HG03159 (cell line): ENCODE measurements around the gene KLHL26.

Experiments
- ATAC-seq: cut with Tn5 transposase; IDR thresholded peaks from one replicate; pipeline ENCODE4 v1.9.1; 2021; ENCODE audit warnings: mild to moderate bottlenecking, moderate library complexity; ENCODE audit not compliant: unreplicated experiment

KLHL26 gene

GRCh38 chr19:18612772-18613588 lies 23.8 kb upstream of the KLHL26 start, which contains the start of gene TMEM59L:
TSS of gene TMEM59L (plus strand) at chr19:18612870. CDS start at chr19:18612959, 89 bp downstream.
- ATAC-seq = no peak

- ATAC-seq = no peak
Observed at GRCh38 chr19:18613589-18614234, 23.1 kb upstream of the KLHL26 start.

- no peak for ATAC-seq
Observed at GRCh38 chr19:18616023-18616422, 20.8 kb upstream of the KLHL26 start.

- no peak for ATAC-seq
Observed at GRCh38 chr19:18617562-18617961, 19.3 kb upstream of the KLHL26 start.

DNA sequence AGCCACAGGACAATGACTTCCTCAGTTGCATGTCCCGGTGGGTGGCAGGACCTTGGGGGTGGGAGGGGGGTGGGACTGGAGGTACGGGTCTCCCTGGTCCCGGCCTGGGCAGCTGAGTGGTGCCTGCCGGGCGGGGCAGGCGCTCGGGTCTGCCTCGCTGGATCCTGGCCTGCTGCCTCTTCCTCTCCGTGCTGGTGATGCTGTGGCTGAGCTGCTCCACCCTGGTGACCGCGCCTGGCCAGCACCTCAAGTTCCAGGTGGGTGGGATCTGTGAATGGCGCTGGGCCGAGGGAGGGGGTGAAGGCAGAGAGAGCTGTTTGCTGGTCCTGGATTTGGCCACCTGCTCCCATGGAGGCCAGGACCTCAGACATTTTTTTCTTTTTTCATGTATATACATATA lies 18.6 kb upstream of the KLHL26 start:
- ATAC-seq = no peak

DNA sequence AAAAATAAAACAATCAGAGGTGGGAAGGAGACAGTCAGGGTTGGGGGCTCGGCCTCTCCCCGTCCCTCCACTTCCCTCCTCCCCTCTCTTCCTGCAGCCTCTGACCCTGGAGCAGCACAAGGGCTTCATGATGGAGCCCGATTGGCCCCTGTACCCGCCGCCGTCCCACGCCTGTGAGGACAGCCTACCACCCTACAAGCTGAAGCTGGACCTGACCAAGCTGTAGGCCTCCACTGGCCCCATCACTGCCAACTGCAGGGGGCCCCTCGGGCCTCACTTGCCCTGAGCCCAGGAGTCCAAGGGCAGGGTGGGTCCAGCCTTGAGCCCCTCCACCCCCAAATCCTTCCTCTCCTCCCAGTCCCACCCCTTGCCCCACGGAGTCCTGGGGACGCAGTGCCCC lies 16.5 kb upstream of the KLHL26 start:
- no peak for ATAC-seq

DNA sequence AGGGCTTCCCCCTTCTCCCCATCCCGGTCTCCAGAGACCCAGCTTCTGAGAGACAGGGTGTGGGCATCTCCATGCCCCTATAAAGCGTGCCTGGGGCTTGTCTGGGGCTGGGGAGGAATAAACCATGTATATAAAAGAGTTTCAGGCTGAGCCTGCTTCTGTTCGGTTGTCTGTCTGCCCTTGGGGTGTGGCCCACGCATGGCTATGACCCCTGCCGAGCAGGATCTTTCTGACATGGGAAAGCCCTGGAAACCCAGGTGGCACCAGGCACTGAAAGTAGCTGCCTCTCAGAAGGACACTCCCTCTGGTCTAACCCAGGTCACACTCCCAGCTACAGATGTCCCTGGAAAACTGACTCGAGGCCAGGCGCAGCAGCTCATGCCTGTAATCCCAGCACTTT lies 15.9 kb upstream of the KLHL26 start:
- ATAC-seq = no peak

DNA sequence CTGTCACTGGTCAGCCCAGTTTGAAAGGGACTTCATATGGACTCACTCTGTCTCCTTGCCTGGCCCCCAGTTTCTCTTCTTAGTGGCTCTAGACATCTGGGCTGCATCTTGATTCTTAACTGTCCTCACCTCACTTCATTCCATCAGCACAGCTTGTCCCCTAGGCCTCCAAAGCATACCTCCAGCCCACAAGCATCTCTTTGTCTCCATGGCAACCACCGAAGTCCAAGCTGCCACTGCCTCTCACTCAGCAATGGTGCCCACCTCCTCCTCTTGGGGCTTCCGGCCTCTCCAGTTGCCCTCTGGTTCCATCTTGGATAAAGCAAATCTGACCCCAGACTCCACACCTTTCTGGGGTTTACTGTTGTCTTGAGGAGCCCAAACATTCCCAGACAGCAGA lies 9.9 kb upstream of the KLHL26 start:
- no peak for ATAC-seq

- no peak for ATAC-seq
Observed at GRCh38 chr19:18629166-18630088, 7.4 kb upstream of the KLHL26 start.

DNA sequence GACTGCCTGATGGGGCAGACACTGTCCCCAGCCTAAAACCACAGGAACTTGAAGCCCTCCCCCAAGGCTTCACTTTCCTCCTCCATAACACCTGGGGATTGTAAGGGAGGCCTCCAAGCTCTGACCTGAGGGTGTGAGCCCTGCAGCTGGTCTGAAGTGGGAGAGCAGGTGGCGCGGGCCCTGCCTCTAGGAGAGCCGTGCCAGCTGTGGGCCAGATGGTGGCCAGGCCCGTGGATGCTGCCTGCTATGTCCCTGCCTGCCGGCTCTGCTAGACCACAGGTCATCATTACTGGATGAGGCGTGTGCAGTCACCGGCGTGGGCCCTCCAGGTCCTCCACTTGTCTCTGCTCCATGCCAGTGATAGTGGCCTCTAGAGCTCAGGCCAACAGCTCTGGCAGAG lies 3.5 kb upstream of the KLHL26 start:
- no peak for ATAC-seq

DNA sequence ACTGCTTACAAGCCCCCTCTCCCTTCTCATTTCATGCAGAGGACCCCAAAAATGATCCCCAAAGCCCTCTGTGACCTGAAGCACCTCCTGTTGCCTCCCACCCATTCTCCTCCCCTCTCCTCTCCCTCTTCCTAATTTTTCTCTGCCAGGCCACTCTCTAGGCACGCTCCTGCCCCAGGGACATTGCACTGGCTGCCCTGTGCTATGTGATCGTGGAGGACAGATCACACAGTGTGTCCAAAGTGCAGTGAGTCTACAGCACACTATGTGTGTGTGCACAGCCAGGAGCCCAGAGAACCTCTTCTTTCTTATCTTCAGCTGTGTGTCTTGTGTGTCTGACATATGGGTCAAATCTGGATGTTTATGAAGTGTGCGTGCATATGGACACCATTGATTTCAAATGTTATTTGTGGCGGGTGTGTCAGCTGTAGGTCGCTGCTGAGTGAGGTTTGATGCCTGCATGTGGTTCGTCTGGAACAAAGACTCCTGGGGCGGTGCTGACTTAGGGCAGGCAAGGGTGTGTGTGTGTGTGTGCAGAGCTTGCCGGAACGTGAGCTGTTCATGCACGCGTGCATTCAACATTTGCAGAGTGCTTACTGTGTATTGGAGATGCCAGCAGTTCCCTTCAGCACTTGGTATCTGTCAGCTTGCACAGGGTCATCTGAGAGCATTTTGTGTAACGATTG lies 2.1 kb upstream of the KLHL26 start:
- no peak for ATAC-seq

DNA sequence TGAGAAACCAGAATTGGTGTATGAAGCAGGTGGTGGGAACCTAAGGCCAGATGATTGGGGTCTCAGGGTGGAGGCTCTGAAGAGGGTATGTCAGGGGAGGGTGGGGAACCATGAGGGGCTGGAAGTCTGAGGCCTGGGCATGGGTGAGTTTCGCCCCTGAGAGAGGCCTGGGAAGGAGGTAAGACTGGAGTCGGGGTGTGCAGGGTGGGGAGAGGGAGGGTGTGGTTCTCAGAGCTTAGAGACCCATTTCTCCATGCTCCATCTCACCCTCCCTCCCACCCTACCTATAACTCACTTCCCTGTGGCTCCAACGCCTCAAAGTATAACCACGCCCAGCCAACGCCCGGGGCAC lies 1.0 kb upstream of the KLHL26 start:
- ATAC-seq = no peak

DNA sequence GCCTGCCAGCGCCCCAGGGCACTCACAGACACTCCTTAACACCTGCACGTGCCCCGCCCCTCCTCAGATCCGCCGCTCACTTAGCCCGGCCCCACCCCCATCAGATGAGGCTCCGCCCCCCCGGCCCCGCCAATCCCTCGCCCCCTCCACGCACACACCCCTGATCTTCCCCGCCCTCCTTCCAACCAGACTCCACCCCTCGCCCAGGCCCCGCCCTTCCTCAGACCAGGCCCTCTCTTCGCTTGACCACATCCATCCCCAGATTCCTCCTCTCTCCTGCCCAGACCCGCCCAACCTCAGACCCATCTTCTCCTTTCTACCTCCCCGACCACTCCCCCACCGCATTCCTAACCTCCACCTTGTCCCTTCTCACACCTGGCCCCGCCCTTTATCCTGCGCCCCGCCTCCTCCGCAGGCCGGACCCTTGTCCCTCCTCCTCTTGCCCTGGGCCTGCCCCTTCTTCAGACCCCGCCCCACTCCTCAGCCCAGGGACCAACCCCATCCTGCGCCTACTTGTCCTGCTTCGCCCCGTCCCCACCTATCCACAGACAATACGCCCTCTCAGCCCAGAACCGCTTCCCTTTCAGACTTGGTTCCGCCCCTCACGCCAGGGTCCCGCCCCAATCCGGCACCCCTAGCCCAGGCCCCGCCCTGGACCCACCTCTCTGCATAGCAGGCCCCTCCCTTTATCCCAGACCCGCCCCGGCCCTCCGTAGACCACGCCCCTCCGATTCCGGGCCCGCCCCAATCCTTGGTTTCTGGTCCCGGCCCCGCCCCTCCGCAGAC lies 452 bp upstream of the KLHL26 start:
- peak; percentile 82 for ATAC-seq

- no peak for ATAC-seq
Observed at GRCh38 chr19:18637673-18638630, 1.1 kb downstream of the KLHL26 start.

DNA sequence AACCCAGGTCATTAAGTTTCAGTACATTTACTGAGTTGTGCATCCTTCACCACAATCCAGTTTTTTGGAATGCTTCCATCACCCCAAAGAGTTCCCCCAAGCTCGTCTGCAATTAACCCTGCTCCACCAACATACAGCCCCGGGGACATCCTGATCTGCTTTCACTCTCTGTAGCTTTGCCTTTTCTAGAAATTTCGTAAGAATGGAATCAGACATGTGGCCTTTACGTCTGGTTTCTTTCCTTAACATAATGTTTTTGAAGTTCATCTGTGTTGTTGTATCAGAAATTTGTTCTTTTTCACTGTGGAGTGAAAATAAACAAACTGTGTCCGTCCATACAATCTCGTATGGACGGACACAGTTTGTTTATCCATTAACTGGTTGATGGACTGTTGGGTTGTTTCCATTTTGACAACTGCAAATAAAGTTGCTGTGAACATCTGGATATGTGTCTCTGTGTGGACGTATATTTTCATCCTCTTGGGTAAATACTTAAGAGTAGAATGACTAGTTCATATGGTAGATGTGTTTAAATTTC lies 2.9 kb downstream of the KLHL26 start:
- no peak for ATAC-seq

GRCh38 chr19:18644196-18645034 lies 7.6 kb downstream of the KLHL26 start:
- no peak for ATAC-seq

- no peak for ATAC-seq
Observed at GRCh38 chr19:18645035-18645511, 8.2 kb downstream of the KLHL26 start.
